Stimulated activated CD4-positive, alpha-beta T cell treated with anti-CD3 and anti-CD28 coated beads, Interleukin-4, amount 100 ng/mL, for 24 hours (primary cell): Measurements from ENCODE around the gene FOXL3.

Experiments used
- DNase-seq: peaks from one replicate; pipeline ENCODE4 v3.0.0-alpha.2; 2020

FOXL3 gene

GRCh38 chr7:255721-256361, 34.1 kb upstream of the FOXL3 start:
- no peak for DNase-seq

DNA sequence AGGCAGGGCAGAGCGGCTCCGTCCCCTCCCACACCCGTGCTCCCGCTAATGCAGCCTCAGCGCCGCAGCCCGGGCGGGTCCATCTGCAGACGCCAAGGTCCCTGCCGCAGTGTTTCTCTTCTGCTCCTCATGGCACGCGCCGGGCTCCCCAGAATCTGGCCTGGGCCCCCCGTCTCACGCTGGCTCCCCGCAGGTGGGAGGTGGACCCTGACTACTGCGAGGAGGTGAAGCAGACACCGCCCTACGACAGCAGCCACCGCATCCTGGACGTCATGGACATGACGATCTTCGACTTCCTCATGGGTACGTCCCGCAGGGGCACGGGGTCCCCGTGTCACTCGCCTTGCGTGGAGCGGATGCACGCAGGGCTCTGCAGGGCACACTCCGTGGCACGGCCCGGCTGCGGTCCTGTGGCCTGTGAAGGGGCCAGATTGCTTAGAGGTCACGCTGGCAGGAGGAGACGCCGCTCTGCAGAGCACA, 33.5 kb upstream of the FOXL3 start:
- DNase-seq: no peak

DNA sequence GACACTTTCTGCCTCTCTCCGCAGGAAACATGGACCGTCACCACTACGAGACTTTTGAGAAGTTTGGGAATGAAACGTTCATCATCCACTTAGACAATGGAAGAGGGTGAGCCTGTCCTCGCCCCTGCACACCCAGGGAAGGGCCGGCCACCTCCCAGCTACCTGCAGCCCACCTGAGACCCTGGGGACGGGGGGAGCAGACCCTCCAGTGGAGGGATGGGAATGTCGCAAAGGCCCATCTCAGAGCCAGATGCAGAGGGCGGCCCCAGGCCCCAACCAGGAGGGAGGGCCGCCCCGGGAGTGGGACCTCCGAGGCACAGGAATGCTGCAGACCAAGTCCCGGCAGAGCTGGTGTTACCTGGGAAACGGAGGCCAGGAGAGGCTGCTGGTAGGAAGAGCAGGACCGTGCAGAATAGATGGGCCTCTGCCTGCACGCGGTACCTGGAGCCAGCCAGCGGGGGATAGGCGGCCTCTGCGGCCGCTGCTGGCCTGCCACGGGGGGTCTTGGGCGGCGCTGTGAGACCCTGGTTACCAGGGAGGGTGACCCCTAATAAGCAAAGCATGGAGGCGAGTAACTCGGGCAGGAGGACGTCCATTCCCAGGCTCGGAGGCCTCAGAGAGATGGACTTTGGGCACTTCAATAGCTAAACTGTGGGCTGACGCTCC, 32.9 kb upstream of the FOXL3 start:
- DNase-seq: no peak

GRCh38 chr7:257647-257992, 32.4 kb upstream of the FOXL3 start:
- no peak for DNase-seq

GRCh38 chr7:258476-259190, 31.3 kb upstream of the FOXL3 start:
- DNase-seq: no peak

DNA sequence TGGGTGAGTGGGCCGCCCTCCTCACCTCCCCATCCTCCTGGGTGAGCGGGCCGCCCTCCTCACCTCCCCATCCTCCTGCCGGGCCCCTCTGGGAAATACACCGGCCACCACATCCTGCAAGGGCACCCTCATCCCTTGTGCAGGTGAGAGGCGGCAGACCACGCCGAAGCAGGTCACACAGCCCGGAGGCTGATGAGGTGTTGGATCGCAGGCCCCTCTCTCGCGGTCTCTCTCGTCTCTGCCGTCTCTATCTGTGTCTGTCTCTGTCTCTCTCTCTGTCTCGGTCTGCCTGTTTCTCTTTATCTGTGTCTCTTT, 30.8 kb upstream of the FOXL3 start:
- no peak for DNase-seq

DNA sequence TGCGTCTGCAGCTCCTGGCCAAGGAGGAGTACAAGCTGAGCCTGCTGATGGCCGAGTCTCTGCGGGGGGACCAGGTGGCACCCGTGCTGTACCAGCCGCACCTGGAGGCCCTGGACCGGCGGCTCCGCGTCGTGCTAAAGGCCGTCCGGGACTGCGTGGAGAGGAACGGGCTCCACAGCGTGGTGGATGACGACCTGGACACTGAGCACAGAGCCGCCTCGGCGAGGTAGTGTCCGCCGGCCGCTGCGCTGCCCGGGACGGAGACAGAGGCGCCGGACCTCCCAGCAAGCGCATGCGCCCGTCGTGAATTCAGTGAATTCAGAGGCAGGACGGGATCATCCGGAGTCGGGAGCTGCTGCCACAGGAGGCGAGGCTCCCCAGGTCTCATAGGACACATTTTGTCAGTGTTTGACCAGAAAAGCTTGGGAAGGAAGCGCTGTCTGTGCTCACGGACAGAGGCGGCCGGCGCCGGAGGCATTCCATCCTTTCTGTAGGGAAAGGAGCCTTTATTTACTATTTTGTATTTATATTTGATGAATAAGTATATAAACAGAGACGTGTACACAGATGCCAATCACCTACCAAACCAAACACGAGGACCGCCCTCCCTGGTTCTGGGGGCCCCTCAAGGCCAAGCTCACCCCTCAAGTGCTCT, 30.1 kb upstream of the FOXL3 start:
- DNase-seq: no peak

- DNase-seq: no peak
Observed at GRCh38 chr7:260441-261281, 29.3 kb upstream of the FOXL3 start.

DNA sequence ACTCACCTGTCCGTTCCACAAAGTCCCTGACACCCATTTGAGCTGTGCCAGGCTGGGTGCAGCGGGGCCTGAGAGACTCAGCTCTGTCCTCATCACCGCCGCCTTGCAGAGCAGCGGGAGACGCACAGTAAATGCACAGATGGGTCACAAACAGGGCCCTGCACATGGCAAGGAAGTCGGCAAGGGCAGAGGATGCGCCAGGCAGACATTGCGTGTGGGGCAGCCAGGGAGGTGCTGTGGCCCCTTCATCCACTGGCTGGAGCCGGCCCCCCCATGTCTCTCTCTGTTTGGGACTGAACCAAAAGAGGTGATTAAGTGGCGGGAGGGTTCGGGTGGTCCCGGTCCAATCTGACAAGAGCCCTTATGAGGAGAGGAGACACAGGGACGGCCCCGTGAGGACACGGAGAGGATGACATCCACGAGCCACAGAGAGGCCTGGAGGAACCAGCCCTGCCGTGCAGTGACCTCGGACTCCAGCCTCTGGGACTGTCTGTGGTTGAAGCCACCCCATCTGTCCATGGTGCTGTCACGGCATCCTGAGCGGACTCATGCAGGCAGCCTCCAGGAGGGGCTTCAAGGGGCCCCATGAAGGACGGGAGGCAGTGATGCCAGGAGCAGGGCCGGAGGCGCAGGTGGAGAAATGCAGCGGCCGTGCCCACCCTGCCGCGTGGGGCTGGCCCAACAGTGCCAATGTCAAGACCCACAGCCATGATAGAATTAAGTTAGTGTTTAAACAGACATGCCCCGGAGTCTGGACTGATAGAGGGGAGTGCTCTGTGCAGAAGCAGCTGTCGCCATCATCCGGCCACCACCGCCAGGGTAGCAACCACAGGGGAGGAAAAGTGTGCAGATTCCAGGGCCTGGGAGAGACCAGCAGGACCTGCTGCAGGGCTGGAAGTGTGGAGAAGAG, 28.4 kb upstream of the FOXL3 start:
- no peak for DNase-seq

DNA sequence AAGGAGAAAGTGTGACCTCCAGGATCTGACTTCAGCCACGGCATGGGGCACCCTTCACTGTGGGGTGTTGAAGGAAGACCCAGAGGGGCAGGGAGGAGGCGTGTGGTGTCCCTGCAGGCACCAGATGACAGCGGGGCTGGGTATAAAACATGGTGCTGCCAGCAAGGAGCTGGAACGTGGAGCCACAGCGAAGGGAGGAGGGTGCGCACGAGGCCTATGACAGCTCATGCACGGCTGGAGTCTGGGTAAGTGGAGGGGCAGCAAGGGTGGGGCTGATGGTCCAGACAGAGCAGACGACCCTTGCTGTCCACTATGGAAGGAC, 27.8 kb upstream of the FOXL3 start:
- no peak for DNase-seq

- peak; percentile 74 for DNase-seq
Observed at GRCh38 chr7:262631-263311, 27.2 kb upstream of the FOXL3 start.

GRCh38 chr7:263483-264351, 26.3 kb upstream of the FOXL3 start:
- DNase-seq: peak; percentile 81

- DNase-seq: no peak
Observed at GRCh38 chr7:264541-265191, 25.3 kb upstream of the FOXL3 start.

DNA sequence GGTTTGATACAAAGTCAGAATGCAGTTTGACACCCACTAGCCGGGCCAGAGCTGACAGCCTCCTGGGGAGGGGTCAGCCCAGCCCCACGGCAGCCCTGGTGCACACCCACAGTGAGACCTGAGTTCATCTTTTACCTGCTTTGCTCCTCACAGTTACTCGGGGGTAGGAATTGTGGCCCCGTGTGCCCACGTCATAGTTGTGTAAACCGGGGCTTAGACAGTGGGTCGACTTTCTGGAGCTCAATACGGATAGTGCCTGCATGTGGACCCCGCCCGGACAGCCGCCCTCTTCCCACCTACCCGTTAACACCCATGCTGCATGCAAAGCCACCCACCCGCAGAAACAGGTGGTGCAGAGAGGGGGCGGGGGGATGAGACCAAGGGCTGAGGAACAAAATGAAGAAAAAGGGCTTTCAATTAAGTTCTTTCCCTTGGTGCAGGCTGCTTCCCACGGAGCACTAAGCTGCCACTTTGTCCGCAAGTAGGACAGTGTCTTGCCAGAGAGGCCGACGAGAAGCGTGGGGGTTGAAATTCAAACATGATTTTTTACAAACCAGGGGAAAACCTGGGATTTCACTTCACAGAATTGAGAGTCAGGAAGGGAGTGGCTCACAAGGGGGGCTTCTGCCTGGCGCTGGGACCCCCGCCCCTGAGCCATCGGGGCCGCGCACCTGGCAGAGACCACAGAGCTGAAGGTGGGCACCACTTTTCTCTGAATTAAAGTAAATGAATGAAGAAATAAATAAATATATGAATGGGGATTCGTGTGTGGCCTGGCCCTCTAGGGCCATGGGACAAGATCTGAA, 24.6 kb upstream of the FOXL3 start:
- no peak for DNase-seq

GRCh38 chr7:265998-266850, 23.7 kb upstream of the FOXL3 start:
- DNase-seq: no peak

- DNase-seq: no peak
Observed at GRCh38 chr7:266851-267840, 22.8 kb upstream of the FOXL3 start.

DNA sequence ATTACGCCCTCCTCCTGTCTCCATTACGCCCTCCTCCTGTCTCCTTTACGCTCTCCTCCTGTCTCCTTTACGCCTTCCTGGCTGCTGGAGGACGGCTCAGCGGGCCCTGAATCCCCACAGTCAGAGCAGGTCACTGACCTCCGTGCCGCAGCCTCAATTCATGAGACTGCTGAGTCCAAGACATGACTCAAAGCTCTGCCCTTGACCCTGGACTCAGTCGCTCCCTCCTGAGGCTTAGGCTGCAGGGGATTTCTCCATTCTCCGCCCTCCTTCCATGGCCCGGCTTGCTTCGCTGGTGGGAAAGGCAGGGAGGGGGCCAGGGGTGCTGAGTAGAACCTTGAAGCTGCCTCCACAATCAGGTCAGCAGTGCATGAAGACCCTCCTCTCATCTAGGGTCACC, 21.0 kb upstream of the FOXL3 start:
- DNase-seq: no peak
